Left ventricle myocardium superior (tissue), 1 donor: ENCODE measurements around the gene SAYSD1. TPM values are rescaled to one million over a fixed set of nuclear protein-coding genes. Genes with fewer than 3 reads are reported as not detected.

Experiments used
- ATAC-seq: fragments of 200-7000 bp; cut with Tn5 transposase; one replicate; pipeline ENCODE4 v1.9.1; 2020; ENCODE audit warnings: mild to moderate bottlenecking, moderate library complexity
- DNase-seq: peaks from one replicate; pipeline ENCODE4 v3.0.0-alpha.2; 2020
- intact Hi-C: fragments of 100-400 bp; cut with micrococcal nuclease; formaldehyde crosslinking; loops from one replicate; pipeline ENCODE4 v1.11.0; 2022
- total RNA-seq: library from RNA; stranded (reverse); fragmentation: NEBNext Ultra II Directional; extraction: Animal tissue kit (Norgen Biotek cat#: 25700); gene quantifications from one replicate; pipeline ENCODE4 v1.2.1, GENCODE V29; 2021
- donor health status: DM: no; HTN: yes; CAD: no; lungs with severe emphysema.

SAYSD1 gene
- total RNA-seq, 1 donor from 2014 or later, result 12.0 TPM

GRCh38 chr6:39061588-39061987, 53.4 kb downstream of the SAYSD1 start:
- intact Hi-C loops, result no loop called here
- DNase-seq, result no peak
- ATAC-seq, result no peak

GRCh38 chr6:39061182-39061581, 53.8 kb downstream of the SAYSD1 start:
- DNase-seq (no peak), ATAC-seq (no peak)
- intact Hi-C loops, result no loop called here

- intact Hi-C loops, result no loop called here
- ATAC-seq (peak; percentile 13), DNase-seq (no peak)
Observed at GRCh38 chr6:39060467-39061160, 54.4 kb downstream of the SAYSD1 start.

GRCh38 chr6:39059496-39060310, 55.3 kb downstream of the SAYSD1 start:
- DNase-seq (no peak), ATAC-seq (no peak)
- intact Hi-C loops, result no loop called here

GRCh38 chr6:39058471-39059147, 56.4 kb downstream of the SAYSD1 start:
- intact Hi-C loops, result no loop called here
- DNase-seq (no peak), ATAC-seq (no peak)

GRCh38 chr6:39057251-39058155, 57.5 kb downstream of the SAYSD1 start:
- DNase-seq, result no peak
- intact Hi-C loops, result no loop called here
- no peak for ATAC-seq

- ATAC-seq (peak; percentile 39), DNase-seq (no peak)
- intact Hi-C loops, result no loop called here
Observed at GRCh38 chr6:39056681-39057080, 58.3 kb downstream of the SAYSD1 start.

GRCh38 chr6:39056191-39056590, 58.8 kb downstream of the SAYSD1 start:
- DNase-seq (no peak), ATAC-seq (no peak)

GRCh38 chr6:39055661-39056060, 59.3 kb downstream of the SAYSD1 start:
- DNase-seq, result no peak
- no peak for ATAC-seq
- intact Hi-C loops, result no loop called here

More at GRCh38 chr6:39056191-39056590, 58.8 kb downstream of the SAYSD1 start:
- intact Hi-C loops, result no loop called here

- intact Hi-C loops, result no loop called here
- ATAC-seq, result peak; percentile 47
- DNase-seq, result no peak
Observed at GRCh38 chr6:39054577-39055142, 60.3 kb downstream of the SAYSD1 start.

Other genes with a start within 250 kb of the SAYSD1 start
- 11.6 TPM for gene GLP1R, start 66.4 kb downstream of the SAYSD1 start, total RNA-seq
- 0.50 TPM for gene KCNK5, start 114.3 kb upstream of the SAYSD1 start, total RNA-seq
- not detected for gene KCNK17, start 199.2 kb upstream of the SAYSD1 start, total RNA-seq
- not detected for gene KCNK16, start 207.5 kb upstream of the SAYSD1 start, total RNA-seq